Naive B cell (primary cell): ENCODE data around the gene SIVA1. TPM values are rescaled to one million over a fixed set of nuclear protein-coding genes. Genes with fewer than 3 reads are reported as not detected.

Source experiments
- ATAC-seq, 2 donors: fragments of 150-1000 bp; cut with Tn5 transposase; 2 replicates each; pipeline ENCODE4 v1.10.0; 2021; ENCODE audit warnings: low read depth in 2 of 2, mild to moderate bottlenecking in 2 of 2, moderate library complexity in 2 of 2
- DNase-seq: peaks from one replicate; pipeline ENCODE4 v3.0.0; 2022
- H3K27ac Mint-ChIP-seq, 6 donors: one replicate each; pipeline ENCODE4 v1.8.0; 2020 to 2022; ENCODE audit warnings: mild to moderate bottlenecking in 6 of 6, mixed read lengths in 6 of 6, moderate library complexity in 5 of 6, inconsistent platforms in 2 of 6
- H3K27me3 Mint-ChIP-seq, 3 donors: one replicate each; pipeline ENCODE4 v1.8.0; 2021 to 2022; ENCODE audit warnings: mixed read lengths in 3 of 3, mild to moderate bottlenecking in 1 of 3
- H3K36me3 Mint-ChIP-seq, 2 donors: one replicate each; pipeline ENCODE4 v1.8.0; 2020 to 2022; ENCODE audit warnings: mixed read lengths in 2 of 2, inconsistent platforms in 1 of 2, mild to moderate bottlenecking in 1 of 2
- H3K4me1 Mint-ChIP-seq, 3 donors: one replicate each; pipeline ENCODE4 v1.8.0; 2020 to 2022; ENCODE audit warnings: mixed read lengths in 3 of 3, inconsistent platforms in 1 of 3, mild to moderate bottlenecking in 1 of 3, moderate library complexity in 1 of 3
- H3K4me3 Mint-ChIP-seq, 8 donors: one replicate each; pipeline ENCODE4 v1.8.0; 2020 to 2022; ENCODE audit warnings: mild to moderate bottlenecking in 8 of 8, mixed read lengths in 8 of 8, moderate library complexity in 8 of 8, inconsistent platforms in 2 of 8
- H3K9me3 Mint-ChIP-seq, 7 donors: one replicate each; pipeline ENCODE4 v1.8.0; 2020 to 2022; ENCODE audit warnings: mixed read lengths in 7 of 7, mild to moderate bottlenecking in 5 of 7, inconsistent platforms in 2 of 7, moderate library complexity in 1 of 7
- polyA plus RNA-seq, 6 donors: library from polyadenylated mRNA; unstranded; fragments of 300-500 nt; fragmentation: Illumina TruSeq; gene quantifications; one replicate each; pipeline ENCODE4 v1.2.3, GENCODE V29; 2021; ENCODE audit warnings: low read depth in 6 of 6

Gene SIVA1
- polyA plus RNA-seq, 6 donors from 2014 or later: 191 to 266 (median 227) TPM

- ATAC-seq (no peak), DNase-seq (no peak)
- Mint-ChIP-seq H3K27me3 (no peaks in the 10 kb centered on the region), H3K36me3 (peaks cover 0 to 20% of the 10 kb centered on the region in 2 donors), H3K4me3 (peak overlapping the region in 1 of 8 donors; percentile 70), H3K4me1 (peaks cover 6 to 13% (median 10%) of the 10 kb centered on the region in 3 donors), H3K9me3 (peaks cover 0 to 7% (median 0%) of the 10 kb centered on the region in 7 donors), H3K27ac (peak overlapping the region in 1 of 6 donors; percentile 32)
Observed at GRCh38 chr14:104770072-104770579, 17.2 kb downstream of the SIVA1 start.

- H3K4me1 Mint-ChIP-seq: peaks cover 6 to 10% (median 9%) of the 10 kb centered on the region in 3 donors
- peaks cover 0 to 20% of the 10 kb centered on the region in 2 donors for H3K36me3 Mint-ChIP-seq
- no peaks in the 10 kb centered on the region for H3K27me3 Mint-ChIP-seq
- peaks cover 0 to 3% (median 0%) of the 10 kb centered on the region in 7 donors for H3K9me3 Mint-ChIP-seq
- no peak for DNase-seq
- no peak overlapping the region for H3K4me3 Mint-ChIP-seq
- ATAC-seq: peak in 1 of 2 donors; percentile 22
- H3K27ac Mint-ChIP-seq: peak overlapping the region in 1 of 6 donors; percentile 31
Observed at GRCh38 chr14:104770851-104771272, 17.9 kb downstream of the SIVA1 start.

- DNase-seq: no peak
- no peaks in the 10 kb centered on the region for H3K9me3 Mint-ChIP-seq
- H3K27me3 Mint-ChIP-seq: no peaks in the 10 kb centered on the region
- no peak for ATAC-seq
- H3K4me1 Mint-ChIP-seq: peaks cover 6 to 10% (median 9%) of the 10 kb centered on the region in 3 donors
- peak overlapping the region in 1 of 6 donors; percentile 31 for H3K27ac Mint-ChIP-seq
- no peak overlapping the region for H3K4me3 Mint-ChIP-seq
- H3K36me3 Mint-ChIP-seq: peaks cover 0 to 20% of the 10 kb centered on the region in 2 donors
Observed at GRCh38 chr14:104771374-104771773, 18.4 kb downstream of the SIVA1 start.

GRCh38 chr14:104771918-104772706 lies 19.2 kb downstream of the SIVA1 start:
- Mint-ChIP-seq H3K36me3 (peaks cover 0 to 27% of the 10 kb centered on the region in 2 donors), H3K4me3 (no peak overlapping the region), H3K27me3 (no peaks in the 10 kb centered on the region), H3K4me1 (peaks cover 9 to 10% (median 10%) of the 10 kb centered on the region in 3 donors), H3K9me3 (no peaks in the 10 kb centered on the region), H3K27ac (peak overlapping the region in 1 of 6 donors; percentile 59)
- no peak for DNase-seq
- no peak for ATAC-seq

- DNase-seq (no peak), ATAC-seq (no peak)
- H3K9me3 Mint-ChIP-seq: no peaks in the 10 kb centered on the region
- H3K27ac Mint-ChIP-seq: peak overlapping the region in 3 of 6 donors; percentile 12 to 59 (median 26)
- no peaks in the 10 kb centered on the region for H3K27me3 Mint-ChIP-seq
- peaks cover 0 to 27% of the 10 kb centered on the region in 2 donors for H3K36me3 Mint-ChIP-seq
- H3K4me3 Mint-ChIP-seq: no peak overlapping the region
- peaks cover 9 to 10% (median 10%) of the 10 kb centered on the region in 3 donors for H3K4me1 Mint-ChIP-seq
Observed at GRCh38 chr14:104772707-104773504, 20.0 kb downstream of the SIVA1 start.

GRCh38 chr14:104773505-104774452 lies 20.8 kb downstream of the SIVA1 start:
- Mint-ChIP-seq H3K4me1 (peaks cover 3 to 5% (median 5%) of the 10 kb centered on the region in 3 donors), H3K36me3 (peaks cover 0 to 27% of the 10 kb centered on the region in 2 donors), H3K4me3 (no peak overlapping the region), H3K9me3 (no peaks in the 10 kb centered on the region), H3K27ac (peak overlapping the region in 1 of 6 donors; percentile 92), H3K27me3 (no peaks in the 10 kb centered on the region)
- DNase-seq (no peak), ATAC-seq (no peak)

- Mint-ChIP-seq H3K9me3 (no peaks in the 10 kb centered on the region), H3K27me3 (no peaks in the 10 kb centered on the region), H3K4me1 (peaks cover 0 to 4% (median 3%) of the 10 kb centered on the region in 3 donors), H3K36me3 (peaks cover 0 to 27% of the 10 kb centered on the region in 2 donors), H3K4me3 (no peak overlapping the region), H3K27ac (peak overlapping the region in 1 of 6 donors; percentile 33)
- DNase-seq: no peak
- no peak for ATAC-seq
Observed at GRCh38 chr14:104774453-104775072, 21.6 kb downstream of the SIVA1 start.

GRCh38 chr14:104775073-104775489 lies 22.1 kb downstream of the SIVA1 start:
- no peak for ATAC-seq
- no peak overlapping the region for H3K4me3 Mint-ChIP-seq
- H3K27me3 Mint-ChIP-seq: no peaks in the 10 kb centered on the region
- no peak for DNase-seq
- H3K9me3 Mint-ChIP-seq: no peaks in the 10 kb centered on the region
- no peak overlapping the region for H3K27ac Mint-ChIP-seq
- H3K4me1 Mint-ChIP-seq: peaks cover 0 to 4% (median 3%) of the 10 kb centered on the region in 3 donors
- H3K36me3 Mint-ChIP-seq: peaks cover 0 to 27% of the 10 kb centered on the region in 2 donors

- H3K36me3 Mint-ChIP-seq: peaks cover 0 to 20% of the 10 kb centered on the region in 2 donors
- H3K27me3 Mint-ChIP-seq: no peaks in the 10 kb centered on the region
- no peak for ATAC-seq
- H3K4me3 Mint-ChIP-seq: peak overlapping the region in 1 of 8 donors; percentile 22
- no peaks in the 10 kb centered on the region for H3K9me3 Mint-ChIP-seq
- DNase-seq: no peak
- H3K4me1 Mint-ChIP-seq: peaks cover 0 to 4% (median 3%) of the 10 kb centered on the region in 3 donors
- no peak overlapping the region for H3K27ac Mint-ChIP-seq
Observed at GRCh38 chr14:104776481-104776880, 23.5 kb downstream of the SIVA1 start.

GRCh38 chr14:104776961-104777807 lies 24.2 kb downstream of the SIVA1 start:
- Mint-ChIP-seq H3K27ac (no peak overlapping the region), H3K9me3 (no peaks in the 10 kb centered on the region), H3K36me3 (peaks cover 0 to 15% of the 10 kb centered on the region in 2 donors), H3K27me3 (no peaks in the 10 kb centered on the region), H3K4me1 (peaks cover 0 to 4% (median 0%) of the 10 kb centered on the region in 3 donors), H3K4me3 (peak overlapping the region in 1 of 8 donors; percentile 22)
- DNase-seq (no peak), ATAC-seq (no peak)

GRCh38 chr14:104777808-104778249 lies 24.9 kb downstream of the SIVA1 start:
- no peak for ATAC-seq
- no peak for DNase-seq
- H3K36me3 Mint-ChIP-seq: peaks cover 0 to 8% of the 10 kb centered on the region in 2 donors
- no peaks in the 10 kb centered on the region for H3K27me3 Mint-ChIP-seq
- no peak overlapping the region for H3K27ac Mint-ChIP-seq
- H3K4me1 Mint-ChIP-seq: peaks cover 0 to 4% (median 0%) of the 10 kb centered on the region in 3 donors
- H3K4me3 Mint-ChIP-seq: no peak overlapping the region
- H3K9me3 Mint-ChIP-seq: no peaks in the 10 kb centered on the region
